BE2C (cell line): Measurements from ENCODE around the gene PRAC2.
"Not testable (repeated sequence)": the region's sequence is repeated elsewhere in the genome, so short reads cannot be mapped to it uniquely, and the experiment has no call there.

Experiments used
- DNase-seq: peaks from one replicate; pipeline ENCODE4 v3.0.0-alpha.2; 2020
- H3K27me3 ChIP-seq: fragments of 250-450 bp; sonication (Bioruptor Pico); 2 replicates; pipeline ENCODE4 v1.5.1; 2020; ENCODE audit warnings: mild to moderate bottlenecking
- H3K36me3 ChIP-seq: fragments of 250-450 bp; sonication (Bioruptor Pico); 2 replicates; pipeline ENCODE4 v1.5.1; 2020; ENCODE audit warnings: mild to moderate bottlenecking
- H3K4me1 ChIP-seq: fragments of 250-450 bp; sonication (Bioruptor Pico); 2 replicates; pipeline ENCODE4 v1.5.1; 2020
- H3K4me3 ChIP-seq: 2 replicates; pipeline ENCODE4 v1.5.1; 2011; ENCODE audit warnings: low read depth, low read length
- H3K9me3 ChIP-seq: fragments of 250-450 bp; sonication (Bioruptor Pico); 2 replicates; pipeline ENCODE4 v1.5.1; 2020
- TF ChIP-seq, protein P1 (sequence below): IDR thresholded peaks from 2 replicates; pipeline ENCODE4 v1.5.1; 2012; ENCODE audit warnings: mild to moderate bottlenecking, low read depth, low read length

The PRAC2 gene

DNA sequence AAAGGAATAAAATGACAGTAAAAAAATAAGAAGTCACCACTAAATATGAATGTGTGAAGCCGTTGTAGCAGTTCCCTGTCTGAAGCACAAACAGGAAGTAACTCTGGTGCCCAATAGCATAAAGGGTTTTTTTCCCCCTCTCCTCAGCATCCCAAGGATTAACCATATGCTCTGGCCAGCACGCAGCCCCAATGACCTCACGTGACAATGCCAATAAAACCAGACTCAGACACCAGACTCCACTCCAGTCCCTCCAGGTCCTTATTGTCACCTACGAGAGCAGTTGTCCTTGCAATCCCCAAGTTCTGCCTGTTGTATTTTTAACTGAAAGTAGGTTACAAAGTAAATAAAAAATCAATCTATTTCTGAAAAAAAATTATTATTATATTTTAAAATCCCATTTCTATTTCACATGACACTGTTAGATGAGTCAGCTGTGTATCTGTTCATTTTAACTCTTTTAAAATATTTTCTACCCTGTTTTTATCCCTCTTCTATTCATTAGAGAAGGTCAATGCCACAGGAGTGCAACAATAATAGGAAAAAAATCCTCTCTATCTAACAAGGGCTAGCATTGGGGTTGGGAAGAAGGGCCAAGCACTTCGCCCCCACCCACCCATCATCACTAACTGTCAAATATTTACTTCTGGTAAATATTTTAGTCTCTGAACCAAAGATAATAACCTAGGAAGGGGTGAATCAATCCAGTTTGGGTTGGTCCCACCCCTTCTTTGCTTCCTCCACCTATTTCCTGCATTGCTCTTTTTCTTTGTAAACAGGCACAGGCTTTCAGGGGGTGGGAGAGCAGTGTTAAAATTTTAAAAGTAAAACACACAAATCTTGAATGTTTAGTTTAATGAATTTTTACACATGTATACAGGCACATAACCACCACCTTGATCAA is 7.2 kb upstream of the PRAC2 start:
- H3K4me3 ChIP-seq: no peak overlapping the region
- no peaks in the 10 kb centered on the region for H3K36me3 ChIP-seq
- TF ChIP-seq, protein P1, sequence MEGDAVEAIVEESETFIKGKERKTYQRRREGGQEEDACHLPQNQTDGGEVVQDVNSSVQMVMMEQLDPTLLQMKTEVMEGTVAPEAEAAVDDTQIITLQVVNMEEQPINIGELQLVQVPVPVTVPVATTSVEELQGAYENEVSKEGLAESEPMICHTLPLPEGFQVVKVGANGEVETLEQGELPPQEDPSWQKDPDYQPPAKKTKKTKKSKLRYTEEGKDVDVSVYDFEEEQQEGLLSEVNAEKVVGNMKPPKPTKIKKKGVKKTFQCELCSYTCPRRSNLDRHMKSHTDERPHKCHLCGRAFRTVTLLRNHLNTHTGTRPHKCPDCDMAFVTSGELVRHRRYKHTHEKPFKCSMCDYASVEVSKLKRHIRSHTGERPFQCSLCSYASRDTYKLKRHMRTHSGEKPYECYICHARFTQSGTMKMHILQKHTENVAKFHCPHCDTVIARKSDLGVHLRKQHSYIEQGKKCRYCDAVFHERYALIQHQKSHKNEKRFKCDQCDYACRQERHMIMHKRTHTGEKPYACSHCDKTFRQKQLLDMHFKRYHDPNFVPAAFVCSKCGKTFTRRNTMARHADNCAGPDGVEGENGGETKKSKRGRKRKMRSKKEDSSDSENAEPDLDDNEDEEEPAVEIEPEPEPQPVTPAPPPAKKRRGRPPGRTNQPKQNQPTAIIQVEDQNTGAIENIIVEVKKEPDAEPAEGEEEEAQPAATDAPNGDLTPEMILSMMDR: no peak
- H3K9me3 ChIP-seq: no peaks in the 10 kb centered on the region
- H3K4me1 ChIP-seq: no peaks in the 10 kb centered on the region
- no peak for DNase-seq
- H3K27me3 ChIP-seq: peaks cover 93% of the 10 kb centered on the region

DNA sequence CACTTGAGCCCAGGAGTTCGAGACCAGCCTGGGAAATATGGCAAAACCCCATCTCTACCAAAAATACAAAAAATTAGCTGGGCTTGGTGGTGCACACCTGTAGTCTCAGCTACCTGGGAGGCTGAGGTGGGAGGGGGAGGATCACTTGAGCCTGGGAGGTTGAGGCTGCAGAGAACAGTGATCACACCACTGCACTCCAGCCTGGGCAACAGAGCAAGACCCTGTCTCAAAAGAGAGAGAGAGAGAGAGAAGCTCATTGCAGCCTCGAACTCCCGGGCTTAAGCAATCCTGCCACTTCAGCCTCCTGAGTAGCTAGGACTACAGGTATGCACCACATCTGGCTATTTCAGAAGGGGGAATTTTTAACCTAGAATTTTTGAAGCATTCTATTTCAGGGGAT is 6.4 kb upstream of the PRAC2 start:
- H3K4me1 ChIP-seq, H3K36me3 ChIP-seq, H3K9me3 ChIP-seq, DNase-seq, H3K4me3 ChIP-seq: not testable (repeated sequence)
- H3K27me3 ChIP-seq: peaks cover 95% of the 10 kb centered on the region

DNA sequence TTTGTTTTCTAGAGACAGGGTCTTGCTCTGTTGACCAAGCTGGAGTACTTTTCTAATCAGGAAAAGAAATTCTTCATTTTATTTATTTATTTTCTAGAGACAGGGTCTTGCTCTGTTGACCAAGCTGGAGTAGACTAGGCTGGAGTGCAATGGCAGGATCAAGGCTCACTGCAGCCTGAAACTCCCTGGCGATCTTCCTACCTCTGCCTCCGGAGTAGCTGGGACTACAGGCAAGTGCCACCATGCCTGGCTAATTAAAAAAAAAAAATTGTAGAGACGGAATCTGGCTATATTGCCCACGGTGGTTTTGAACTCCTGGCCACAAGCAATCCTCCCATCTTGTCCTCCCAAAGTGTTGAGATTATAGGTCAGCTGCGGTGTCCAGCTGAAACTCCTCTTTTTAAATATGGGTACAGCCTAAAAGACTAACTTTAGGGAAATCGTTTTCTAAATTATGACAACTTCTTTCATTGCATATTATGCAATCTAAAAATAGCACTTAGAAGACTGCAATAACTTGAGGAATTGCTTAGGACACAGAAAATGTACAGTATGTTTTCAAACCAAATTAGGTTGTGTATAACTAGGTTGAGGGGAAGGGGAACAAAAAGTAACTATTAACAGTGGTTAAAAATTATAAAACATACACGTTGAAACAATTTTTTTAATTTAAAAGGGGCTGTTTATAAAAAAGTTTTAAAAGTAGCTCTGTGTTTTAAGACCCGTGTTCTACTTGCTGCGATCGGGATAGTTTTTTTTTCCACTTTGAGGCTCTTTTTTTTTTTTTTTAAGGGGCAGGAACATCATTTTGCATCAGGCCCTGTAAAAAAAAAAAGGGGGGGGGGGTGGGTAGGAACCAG is 5.4 kb upstream of the PRAC2 start:
- no peaks in the 10 kb centered on the region for H3K36me3 ChIP-seq
- H3K27me3 ChIP-seq: peaks cover 95% of the 10 kb centered on the region

DNA sequence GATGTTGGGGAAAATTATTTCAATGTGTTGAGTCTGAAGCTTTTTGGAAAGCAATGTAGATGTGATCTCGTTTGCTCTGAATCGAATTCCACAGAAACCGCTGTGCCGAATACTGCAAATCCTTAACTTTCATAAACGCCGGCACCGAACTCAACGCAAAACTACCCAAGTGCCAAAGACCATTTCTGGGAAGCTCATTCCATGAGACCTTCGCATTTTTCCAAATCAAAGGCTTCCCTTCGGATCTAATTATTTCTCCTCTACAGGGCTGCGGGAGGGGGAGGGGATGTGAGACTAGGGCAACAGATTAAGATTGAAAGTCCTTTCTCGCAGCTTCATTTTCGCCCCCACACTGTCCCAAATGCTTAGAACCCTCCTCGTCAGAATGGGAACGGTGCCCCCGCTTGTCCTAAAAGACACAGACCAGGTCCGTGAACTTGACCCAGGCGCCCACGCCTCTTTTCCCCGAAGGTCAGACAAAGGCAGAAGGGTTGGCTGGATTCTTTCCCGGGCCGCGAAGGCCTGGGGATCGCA is 4.7 kb upstream of the PRAC2 start:
- Histone ChIP-seq H3K27me3 (peaks cover 97% of the 10 kb centered on the region), H3K4me1 (no peaks in the 10 kb centered on the region), H3K4me3 (no peak overlapping the region), H3K36me3 (no peaks in the 10 kb centered on the region), H3K9me3 (no peaks in the 10 kb centered on the region)
- TF ChIP-seq, protein P1: no peak
- DNase-seq: no peak

More for the DNA sequence above, 5.4 kb upstream of the PRAC2 start:
- no peaks in the 10 kb centered on the region for H3K9me3 ChIP-seq
- no peak for DNase-seq
- no peaks in the 10 kb centered on the region for H3K4me1 ChIP-seq
- TF ChIP-seq, protein P1: no peak
- no peak overlapping the region for H3K4me3 ChIP-seq

DNA sequence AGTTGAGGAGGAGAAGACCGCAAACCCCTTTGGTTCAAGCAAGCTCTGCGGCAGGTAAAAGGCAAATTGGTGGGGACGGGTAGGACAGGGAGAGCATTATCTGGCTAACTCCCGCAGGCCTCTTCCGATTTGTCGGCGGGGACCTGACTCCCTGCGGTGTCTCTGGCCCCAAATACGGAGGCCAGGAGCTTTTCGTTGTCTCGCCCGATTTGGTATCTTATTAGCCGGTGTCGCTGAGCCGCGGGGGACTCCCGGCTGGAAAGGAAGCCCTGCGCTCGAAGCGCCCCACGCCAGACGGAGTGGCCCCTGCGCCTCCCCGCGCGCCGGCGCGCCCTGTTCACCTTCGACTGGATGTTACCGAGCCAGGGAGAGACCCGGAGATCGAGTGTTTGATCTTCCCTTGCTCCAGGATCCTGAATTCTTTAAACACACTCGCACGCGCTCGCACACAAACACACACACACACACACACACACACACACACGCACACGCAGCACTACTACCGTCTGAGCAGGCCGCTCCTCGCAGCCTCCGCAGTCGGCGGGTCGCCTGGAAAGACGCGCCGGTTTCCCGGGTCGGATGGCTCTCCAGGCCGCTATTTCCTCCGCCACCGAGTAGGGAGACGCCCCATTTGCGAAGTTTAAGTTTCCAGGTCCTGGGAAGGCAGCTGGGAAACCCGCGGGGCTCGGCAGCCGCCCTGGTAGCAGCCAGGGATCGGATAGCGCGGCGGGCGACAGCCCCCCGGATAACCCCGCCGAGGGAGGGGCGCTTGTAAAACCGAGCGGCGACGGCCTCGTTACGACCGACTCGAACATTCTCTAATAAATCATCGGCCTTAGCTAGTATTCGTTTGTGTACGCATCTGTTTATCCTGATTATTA is 4.0 kb upstream of the PRAC2 start:
- TF ChIP-seq, protein P1: no peak
- no peak for DNase-seq
- H3K36me3 ChIP-seq: no peaks in the 10 kb centered on the region
- no peak overlapping the region for H3K4me3 ChIP-seq
- H3K4me1 ChIP-seq: no peaks in the 10 kb centered on the region
- H3K9me3 ChIP-seq: no peaks in the 10 kb centered on the region
- H3K27me3 ChIP-seq: peaks cover 98% of the 10 kb centered on the region
